ENCODE data around the gene DNAJC18. TPM values are rescaled to one million over a fixed set of nuclear protein-coding genes. Genes with fewer than 3 reads are reported as not detected.

DNAJC18 gene
- total RNA-seq, 1 experiment from 2014 or later = 12.5 TPM

- H3K36me3 Mint-ChIP-seq (ENCODE audit: insufficient read depth, unreplicated experiment) = no peaks in the 10 kb centered on the region
- H3K4me3 Mint-ChIP-seq (ENCODE audit: unreplicated experiment) = no peak overlapping the region
- no peak overlapping the region for H3K4me3 ChIP-seq (ENCODE audit: low read depth, low read length)
- no peaks in the 10 kb centered on the region for H3K27me3 ChIP-seq (replicated peaks; ENCODE audit: control insufficient read depth, insufficient read depth, low read length)
- intact Hi-C loops (cut with micrococcal nuclease; ENCODE audit: unreplicated experiment) = no loop called here
- H3K4me1 ChIP-seq = no peaks in the 10 kb centered on the region
- H3K36me3 ChIP-seq (ENCODE audit: control insufficient read depth, insufficient read depth, low read length) = no peaks in the 10 kb centered on the region
- no peak overlapping the region for H3K27ac Mint-ChIP-seq (ENCODE audit: unreplicated experiment)
- ChIA-PET CTCF (no interaction called here), POLR2A (no interaction called here)
- DNase-seq = no peak
- no peaks in the 10 kb centered on the region for H3K9me3 Mint-ChIP-seq (ENCODE audit: unreplicated experiment)
- BruUV-seq (replicated peaks) = no TSS peak
- no peaks in the 10 kb centered on the region for H3K9me3 ChIP-seq
- H3K27me3 Mint-ChIP-seq (ENCODE audit: insufficient read depth, unreplicated experiment) = no peaks in the 10 kb centered on the region
- TF ChIP-seq, protein P1, sequence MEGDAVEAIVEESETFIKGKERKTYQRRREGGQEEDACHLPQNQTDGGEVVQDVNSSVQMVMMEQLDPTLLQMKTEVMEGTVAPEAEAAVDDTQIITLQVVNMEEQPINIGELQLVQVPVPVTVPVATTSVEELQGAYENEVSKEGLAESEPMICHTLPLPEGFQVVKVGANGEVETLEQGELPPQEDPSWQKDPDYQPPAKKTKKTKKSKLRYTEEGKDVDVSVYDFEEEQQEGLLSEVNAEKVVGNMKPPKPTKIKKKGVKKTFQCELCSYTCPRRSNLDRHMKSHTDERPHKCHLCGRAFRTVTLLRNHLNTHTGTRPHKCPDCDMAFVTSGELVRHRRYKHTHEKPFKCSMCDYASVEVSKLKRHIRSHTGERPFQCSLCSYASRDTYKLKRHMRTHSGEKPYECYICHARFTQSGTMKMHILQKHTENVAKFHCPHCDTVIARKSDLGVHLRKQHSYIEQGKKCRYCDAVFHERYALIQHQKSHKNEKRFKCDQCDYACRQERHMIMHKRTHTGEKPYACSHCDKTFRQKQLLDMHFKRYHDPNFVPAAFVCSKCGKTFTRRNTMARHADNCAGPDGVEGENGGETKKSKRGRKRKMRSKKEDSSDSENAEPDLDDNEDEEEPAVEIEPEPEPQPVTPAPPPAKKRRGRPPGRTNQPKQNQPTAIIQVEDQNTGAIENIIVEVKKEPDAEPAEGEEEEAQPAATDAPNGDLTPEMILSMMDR (IDR thresholded peaks at IDR 0.05; ENCODE audit: insufficient read depth in 1 of 2, low read depth in 1 of 2, low read length in 1 of 2, severe bottlenecking in 1 of 2, unreplicated experiment in 1 of 2) = no peak
- H3K4me1 Mint-ChIP-seq (ENCODE audit: low read depth, unreplicated experiment) = no peaks in the 10 kb centered on the region
Observed at GRCh38 chr5:139415221-139415861, 24.0 kb downstream of the DNAJC18 start.

DNA sequence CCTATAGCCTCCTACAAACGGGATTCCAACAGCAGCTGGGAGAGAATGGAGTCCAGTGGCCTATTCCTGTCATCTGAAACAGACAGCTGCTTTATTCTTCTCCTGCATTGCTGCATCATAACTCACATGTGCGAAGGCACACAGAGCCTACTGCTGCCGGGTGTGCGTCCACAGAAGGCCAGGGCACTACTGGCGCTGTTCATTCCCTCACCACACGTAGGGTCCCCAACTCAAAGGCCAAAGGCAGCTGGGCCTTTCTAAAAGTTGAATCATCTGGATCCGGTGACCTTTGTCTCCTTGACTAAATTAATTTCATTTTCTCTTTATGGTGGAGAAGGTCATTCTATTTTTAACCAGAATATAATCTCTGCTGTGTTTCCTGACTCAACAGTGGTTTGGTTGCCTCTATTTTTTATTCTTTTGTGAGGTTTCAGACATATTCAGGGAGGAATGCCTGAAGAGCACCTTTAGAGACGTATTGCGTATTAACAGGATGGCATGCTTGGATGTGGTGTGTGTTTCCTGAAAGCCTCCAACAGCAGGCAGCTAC lies 24.7 kb downstream of the DNAJC18 start:
- no peak overlapping the region for H3K4me3 ChIP-seq (ENCODE audit: low read depth, low read length)
- H3K4me1 ChIP-seq = no peaks in the 10 kb centered on the region
- no peaks in the 10 kb centered on the region for H3K36me3 Mint-ChIP-seq (ENCODE audit: insufficient read depth, unreplicated experiment)
- H3K4me3 Mint-ChIP-seq (ENCODE audit: unreplicated experiment) = no peak overlapping the region
- no peaks in the 10 kb centered on the region for H3K9me3 Mint-ChIP-seq (ENCODE audit: unreplicated experiment)
- no peaks in the 10 kb centered on the region for H3K9me3 ChIP-seq
- DNase-seq = no peak
- no peaks in the 10 kb centered on the region for H3K36me3 ChIP-seq (ENCODE audit: control insufficient read depth, insufficient read depth, low read length)
- intact Hi-C loops (cut with micrococcal nuclease; ENCODE audit: unreplicated experiment) = no loop called here
- no peaks in the 10 kb centered on the region for H3K27me3 Mint-ChIP-seq (ENCODE audit: insufficient read depth, unreplicated experiment)
- BruUV-seq (replicated peaks) = no TSS peak
- no peaks in the 10 kb centered on the region for H3K27me3 ChIP-seq (replicated peaks; ENCODE audit: control insufficient read depth, insufficient read depth, low read length)
- H3K27ac Mint-ChIP-seq (ENCODE audit: unreplicated experiment) = no peak overlapping the region
- H3K4me1 Mint-ChIP-seq (ENCODE audit: low read depth, unreplicated experiment) = no peaks in the 10 kb centered on the region
- TF ChIP-seq, protein P1 (IDR thresholded peaks at IDR 0.05; ENCODE audit: insufficient read depth in 1 of 2, low read depth in 1 of 2, low read length in 1 of 2, severe bottlenecking in 1 of 2, unreplicated experiment in 1 of 2) = no peak
- ChIA-PET POLR2A (interaction anchor here (0.6 kb wide), 1 partner anchor 130 kb away, joined by 3 read pairs; no protein-coding TSS in a partner anchor), CTCF (no interaction called here)

DNA sequence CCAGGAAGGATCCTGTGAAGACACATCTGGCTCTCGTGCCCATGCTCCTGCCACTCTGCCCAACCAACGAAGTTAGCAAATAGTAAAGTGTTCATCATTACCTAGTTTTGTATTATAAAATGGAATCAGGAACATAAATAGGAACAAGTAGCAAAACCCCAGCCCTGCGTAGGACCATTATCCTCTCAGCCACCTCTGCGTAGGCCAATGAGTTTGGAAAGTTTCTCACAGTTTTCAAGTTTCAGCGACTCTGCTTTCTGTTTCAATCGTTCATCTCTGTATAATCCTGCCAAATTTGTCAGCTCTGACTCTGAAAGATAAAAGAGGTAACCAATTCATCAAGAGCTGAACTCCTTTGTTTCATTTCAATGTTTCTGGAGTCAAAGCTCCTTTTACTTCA lies 25.4 kb downstream of the DNAJC18 start:
- H3K9me3 Mint-ChIP-seq (ENCODE audit: unreplicated experiment) = no peaks in the 10 kb centered on the region
- POLR2A ChIA-PET = interaction anchor here (0.6 kb wide), 1 partner anchor 131 kb away, joined by 3 read pairs; no protein-coding TSS in a partner anchor
- H3K4me1 Mint-ChIP-seq (ENCODE audit: low read depth, unreplicated experiment) = no peaks in the 10 kb centered on the region
- no peak overlapping the region for H3K4me3 Mint-ChIP-seq (ENCODE audit: unreplicated experiment)
- H3K36me3 Mint-ChIP-seq (ENCODE audit: insufficient read depth, unreplicated experiment) = no peaks in the 10 kb centered on the region
- Histone ChIP-seq H3K36me3 (ENCODE audit: control insufficient read depth, insufficient read depth, low read length) (no peaks in the 10 kb centered on the region), H3K4me1 (no peaks in the 10 kb centered on the region), H3K9me3 (no peaks in the 10 kb centered on the region), H3K27me3 (replicated peaks; ENCODE audit: control insufficient read depth, insufficient read depth, low read length) (no peaks in the 10 kb centered on the region), H3K4me3 (ENCODE audit: low read depth, low read length) (no peak overlapping the region)
- CTCF ChIA-PET = interaction anchor here (0.7 kb wide), 1 partner anchor 66 kb away, joined by 4 read pairs; no protein-coding TSS in a partner anchor
- H3K27ac Mint-ChIP-seq (ENCODE audit: unreplicated experiment) = no peak overlapping the region
- H3K27me3 Mint-ChIP-seq (ENCODE audit: insufficient read depth, unreplicated experiment) = no peaks in the 10 kb centered on the region
- intact Hi-C loops (cut with micrococcal nuclease; ENCODE audit: unreplicated experiment) = no loop called here
- BruUV-seq (replicated peaks) = no TSS peak
- TF ChIP-seq, protein P1 (IDR thresholded peaks at IDR 0.05; ENCODE audit: insufficient read depth in 1 of 2, low read depth in 1 of 2, low read length in 1 of 2, severe bottlenecking in 1 of 2, unreplicated experiment in 1 of 2) = no peak
- no peak for DNase-seq

Measured in Caco-2 (cell line).